Neural progenitor cell (in vitro differentiated cells): ENCODE measurements around the gene NCKAP5.

ENCODE experiments used
- EZH2 ChIP-seq: fragments of 200-600 bp; sonication (generic); IDR thresholded peaks from 2 replicates; pipeline ENCODE4 v1.6.1; 2017; ENCODE audit warnings: antibody characterized with exemption, mild to moderate bottlenecking, moderate library complexity
- EZH2phosphoT487 ChIP-seq: fragments of 200-600 bp; sonication (generic); IDR thresholded peaks from 2 replicates; pipeline ENCODE4 v1.6.1; 2017; ENCODE audit warnings: antibody characterized with exemption
- TF ChIP-seq, protein P1 (sequence below): fragments of 200-600 bp; sonication (generic); IDR thresholded peaks from 2 replicates; pipeline ENCODE4 v1.5.1; 2017; ENCODE audit warnings: antibody characterized with exemption, mild to moderate bottlenecking

DNA sequence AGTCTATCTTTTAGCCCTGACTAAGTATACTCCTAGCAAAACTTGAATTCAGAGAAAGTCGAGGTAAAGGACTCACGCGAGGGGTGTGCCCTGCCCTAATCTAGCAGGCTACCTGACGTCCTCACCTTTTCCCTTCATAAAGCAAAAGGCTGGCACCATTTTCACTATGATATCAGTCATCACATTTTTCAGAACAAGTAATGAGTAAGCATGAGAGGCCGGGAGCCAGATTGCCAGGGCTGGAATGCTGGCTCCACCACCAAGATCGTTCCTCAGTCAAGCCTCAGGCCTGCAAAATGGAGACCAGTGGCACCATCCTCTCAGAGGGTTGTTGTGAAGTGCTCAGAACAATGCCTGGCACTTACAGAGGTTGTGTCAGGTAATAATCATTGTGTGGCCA is 18.7 kb upstream of the NCKAP5 start:
- TF ChIP-seq EZH2 (no peak), EZH2phosphoT487 (no peak)
- TF ChIP-seq, protein P1, sequence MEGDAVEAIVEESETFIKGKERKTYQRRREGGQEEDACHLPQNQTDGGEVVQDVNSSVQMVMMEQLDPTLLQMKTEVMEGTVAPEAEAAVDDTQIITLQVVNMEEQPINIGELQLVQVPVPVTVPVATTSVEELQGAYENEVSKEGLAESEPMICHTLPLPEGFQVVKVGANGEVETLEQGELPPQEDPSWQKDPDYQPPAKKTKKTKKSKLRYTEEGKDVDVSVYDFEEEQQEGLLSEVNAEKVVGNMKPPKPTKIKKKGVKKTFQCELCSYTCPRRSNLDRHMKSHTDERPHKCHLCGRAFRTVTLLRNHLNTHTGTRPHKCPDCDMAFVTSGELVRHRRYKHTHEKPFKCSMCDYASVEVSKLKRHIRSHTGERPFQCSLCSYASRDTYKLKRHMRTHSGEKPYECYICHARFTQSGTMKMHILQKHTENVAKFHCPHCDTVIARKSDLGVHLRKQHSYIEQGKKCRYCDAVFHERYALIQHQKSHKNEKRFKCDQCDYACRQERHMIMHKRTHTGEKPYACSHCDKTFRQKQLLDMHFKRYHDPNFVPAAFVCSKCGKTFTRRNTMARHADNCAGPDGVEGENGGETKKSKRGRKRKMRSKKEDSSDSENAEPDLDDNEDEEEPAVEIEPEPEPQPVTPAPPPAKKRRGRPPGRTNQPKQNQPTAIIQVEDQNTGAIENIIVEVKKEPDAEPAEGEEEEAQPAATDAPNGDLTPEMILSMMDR, result no peak
